SJSA1 (cell line): Measurements from ENCODE around the gene EIF4A3. TPM values are rescaled to one million over a fixed set of nuclear protein-coding genes. Genes with fewer than 3 reads are reported as not detected.
A peak's percentile ranks its signal among the peaks of the same experiment; 100 is the strongest.

ENCODE experiments used
- DNase-seq, 2 experiments: peaks; one replicate each; pipeline ENCODE4 v3.0.0-alpha.2; 2015 to 2020; ENCODE audit warnings: low spot score in 2 of 2, low read depth in 1 of 2
- H3K27ac ChIP-seq: fragments of 250-450 bp; sonication (Bioruptor Pico); 2 replicates; pipeline ENCODE4 v1.5.1; 2020; ENCODE audit warnings: mild to moderate bottlenecking, moderate library complexity
- H3K27me3 ChIP-seq: fragments of 250-450 bp; sonication (Bioruptor Pico); replicated peaks from 2 replicates; pipeline ENCODE4 v1.5.1; 2020; ENCODE audit warnings: mild to moderate bottlenecking, moderate library complexity
- H3K36me3 ChIP-seq: fragments of 250-450 bp; sonication (Bioruptor Pico); 2 replicates; pipeline ENCODE4 v1.5.1; 2020; ENCODE audit warnings: mild to moderate bottlenecking
- H3K4me1 ChIP-seq: fragments of 250-450 bp; sonication (Bioruptor Pico); replicated peaks from 2 replicates; pipeline ENCODE4 v1.6.1; 2021; ENCODE audit warnings: mild to moderate bottlenecking
- H3K4me3 ChIP-seq: fragments of 250-450 bp; sonication (Bioruptor Pico); 2 replicates; pipeline ENCODE4 v1.5.1; 2020; ENCODE audit warnings: mild to moderate bottlenecking
- H3K9me3 ChIP-seq: fragments of 250-450 bp; sonication (Bioruptor Pico); replicated peaks from 2 replicates; pipeline ENCODE4 v1.5.1; 2020; ENCODE audit warnings: mild to moderate bottlenecking
- total RNA-seq: library from RNA; depleted of rRNA; stranded (reverse); fragments of >200 nt; shearing (Covaris generic); gene quantifications from 2 replicates; pipeline ENCODE4 v1.2.3, GENCODE V29; 2014

Gene EIF4A3
- total RNA-seq, 1 experiment from 2014 or later: 192 TPM

- Histone ChIP-seq H3K9me3 (no peaks in the 10 kb centered on the region), H3K4me3 (no peak overlapping the region), H3K36me3 (no peaks in the 10 kb centered on the region), H3K27me3 (peaks cover 21% of the 10 kb centered on the region), H3K27ac (no peak overlapping the region), H3K4me1 (peaks cover 12% of the 10 kb centered on the region)
- no peak for DNase-seq
These were observed 36.9 kb upstream of the EIF4A3 start for GRCh38 chr17:80183581-80184422.

- Histone ChIP-seq H3K36me3 (no peaks in the 10 kb centered on the region), H3K4me1 (peaks cover 11% of the 10 kb centered on the region), H3K9me3 (no peaks in the 10 kb centered on the region), H3K27me3 (peaks cover 30% of the 10 kb centered on the region), H3K4me3 (no peak overlapping the region), H3K27ac (no peak overlapping the region)
- DNase-seq: no peak
These were observed 35.9 kb upstream of the EIF4A3 start for GRCh38 chr17:80182845-80183223.

- Histone ChIP-seq H3K9me3 (no peaks in the 10 kb centered on the region), H3K4me3 (no peak overlapping the region), H3K27me3 (peaks cover 32% of the 10 kb centered on the region), H3K4me1 (peaks cover 6% of the 10 kb centered on the region), H3K36me3 (no peaks in the 10 kb centered on the region), H3K27ac (no peak overlapping the region)
- no peak for DNase-seq
These were observed 35.4 kb upstream of the EIF4A3 start for GRCh38 chr17:80182118-80182844.

- H3K4me1 ChIP-seq: no peaks in the 10 kb centered on the region
- no peak for DNase-seq
- no peaks in the 10 kb centered on the region for H3K36me3 ChIP-seq
- H3K27me3 ChIP-seq: peaks cover 32% of the 10 kb centered on the region
- H3K4me3 ChIP-seq: no peak overlapping the region
- no peak overlapping the region for H3K27ac ChIP-seq
- H3K9me3 ChIP-seq: no peaks in the 10 kb centered on the region
These were observed 34.5 kb upstream of the EIF4A3 start for GRCh38 chr17:80181431-80181830.

- no peak for DNase-seq
- Histone ChIP-seq H3K4me3 (no peak overlapping the region), H3K27me3 (peaks cover 32% of the 10 kb centered on the region), H3K27ac (no peak overlapping the region), H3K36me3 (no peaks in the 10 kb centered on the region), H3K4me1 (peaks cover 5% of the 10 kb centered on the region), H3K9me3 (no peaks in the 10 kb centered on the region)
These were observed 33.3 kb upstream of the EIF4A3 start for GRCh38 chr17:80180192-80180591.

- Histone ChIP-seq H3K4me3 (no peak overlapping the region), H3K27ac (no peak overlapping the region), H3K27me3 (peaks cover 34% of the 10 kb centered on the region), H3K9me3 (no peaks in the 10 kb centered on the region), H3K4me1 (peaks cover 8% of the 10 kb centered on the region), H3K36me3 (no peaks in the 10 kb centered on the region)
- no peak for DNase-seq
These were observed 31.2 kb upstream of the EIF4A3 start for GRCh38 chr17:80177986-80178595.

- H3K36me3 ChIP-seq: no peaks in the 10 kb centered on the region
- H3K27ac ChIP-seq: no peak overlapping the region
- no peak for DNase-seq
- peaks cover 8% of the 10 kb centered on the region for H3K4me1 ChIP-seq
- H3K9me3 ChIP-seq: no peaks in the 10 kb centered on the region
- H3K4me3 ChIP-seq: no peak overlapping the region
- peaks cover 34% of the 10 kb centered on the region for H3K27me3 ChIP-seq
These were observed 29.8 kb upstream of the EIF4A3 start for GRCh38 chr17:80176757-80177156.

GRCh38 chr17:80173916-80174315, 27.0 kb upstream of the EIF4A3 start:
- Histone ChIP-seq H3K36me3 (no peaks in the 10 kb centered on the region), H3K4me1 (peaks cover 8% of the 10 kb centered on the region), H3K27me3 (peaks cover 14% of the 10 kb centered on the region), H3K9me3 (no peaks in the 10 kb centered on the region), H3K27ac (no peak overlapping the region), H3K4me3 (no peak overlapping the region)
- no peak for DNase-seq

GRCh38 chr17:80173126-80173525, 26.2 kb upstream of the EIF4A3 start:
- DNase-seq: no peak
- peaks cover 8% of the 10 kb centered on the region; the same call in 1 of the 2 replicates for H3K27me3 ChIP-seq
- no peak overlapping the region for H3K4me3 ChIP-seq
- H3K4me1 ChIP-seq: peaks cover 8% of the 10 kb centered on the region
- H3K36me3 ChIP-seq: no peaks in the 10 kb centered on the region
- H3K9me3 ChIP-seq: no peaks in the 10 kb centered on the region
- no peak overlapping the region for H3K27ac ChIP-seq

- Histone ChIP-seq H3K27ac (no peak overlapping the region), H3K36me3 (no peaks in the 10 kb centered on the region), H3K4me3 (no peak overlapping the region), H3K27me3 (peaks cover 3% of the 10 kb centered on the region; the same call in 1 of the 2 replicates), H3K4me1 (peaks cover 8% of the 10 kb centered on the region), H3K9me3 (no peaks in the 10 kb centered on the region)
- DNase-seq: no peak
These were observed 24.8 kb upstream of the EIF4A3 start for GRCh38 chr17:80171681-80172080.

GRCh38 chr17:80169784-80170500, 23.0 kb upstream of the EIF4A3 start, which contains the start of gene CARD14:
Gene CARD14 (plus strand): TSS chr17:80170030. CDS start chr17:80181439, 11,409 bp downstream.
- no peaks in the 10 kb centered on the region for H3K36me3 ChIP-seq

GRCh38 chr17:80169107-80169506, 22.2 kb upstream of the EIF4A3 start:
- DNase-seq: no peak
- Histone ChIP-seq H3K27me3 (peaks cover 6% of the 10 kb centered on the region; the same call in 1 of the 2 replicates), H3K4me1 (no peaks in the 10 kb centered on the region), H3K36me3 (no peaks in the 10 kb centered on the region), H3K4me3 (no peak overlapping the region), H3K9me3 (no peaks in the 10 kb centered on the region), H3K27ac (no peak overlapping the region)

More at GRCh38 chr17:80169784-80170500, 23.0 kb upstream of the EIF4A3 start, which contains the start of gene CARD14:
- Histone ChIP-seq H3K4me1 (peaks cover under 1% of the 10 kb centered on the region; the same call in 1 of the 2 replicates), H3K9me3 (no peaks in the 10 kb centered on the region), H3K27me3 (peaks cover 3% of the 10 kb centered on the region; the same call in 1 of the 2 replicates), H3K4me3 (no peak within 1 kb of the TSS), H3K27ac (no peak within 1 kb of the TSS)
- no peak for DNase-seq

GRCh38 chr17:80168371-80168770, 21.4 kb upstream of the EIF4A3 start:
- peak in 1 of 2 experiments; percentile 38 for DNase-seq
- Histone ChIP-seq H3K36me3 (no peaks in the 10 kb centered on the region), H3K4me3 (no peak overlapping the region), H3K4me1 (no peaks in the 10 kb centered on the region), H3K27me3 (peaks cover 4% of the 10 kb centered on the region; the same call in 1 of the 2 replicates), H3K27ac (no peak overlapping the region), H3K9me3 (no peaks in the 10 kb centered on the region)
